GM21390 (cell line): ENCODE results near the gene OR14A16.

Experiments used
- ATAC-seq: cut with Tn5 transposase; IDR thresholded peaks from one replicate; pipeline ENCODE4 v1.9.1; 2021; ENCODE audit not compliant: unreplicated experiment

OR14A16 gene

DNA sequence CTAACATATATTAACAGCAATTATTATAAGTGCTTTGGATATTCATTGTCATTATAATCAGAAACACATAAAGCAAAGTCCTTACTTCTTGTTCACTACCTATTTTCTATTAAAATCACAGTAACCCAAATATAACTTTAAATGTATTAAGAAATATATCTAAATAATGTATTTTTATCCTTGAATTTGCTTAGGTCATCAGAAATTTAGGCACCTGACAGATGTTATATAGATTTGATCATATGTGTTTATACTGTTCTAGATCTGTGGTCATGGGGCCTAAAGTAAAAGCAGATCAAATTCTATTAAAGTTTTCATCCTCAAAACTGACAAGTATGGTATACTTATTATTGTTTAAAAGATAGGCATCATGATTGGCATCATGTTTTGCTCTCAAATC lies 54.3 kb downstream of the OR14A16 start:
- no peak for ATAC-seq
